Esophagus muscularis mucosa (tissue), 4 donors: Measurements from ENCODE around the gene WWOX. TPM values are rescaled to one million over a fixed set of nuclear protein-coding genes. Genes with fewer than 3 reads are reported as not detected.

Experiments
- DNase-seq: peaks from one replicate; pipeline ENCODE4 v3.0.0-alpha.2; 2017; ENCODE audit errors: extremely low spot score
- H3K27ac ChIP-seq, 4 donors: fragments of 200-600 bp; sonication (generic); replicated peaks in 1 of 4; 1 replicate in 3 of 4; 2 replicates in 1 of 4; pipeline ENCODE4 v1.5.1; 2016 to 2019; ENCODE audit warnings: mild to moderate bottlenecking in 1 of 4
- H3K27me3 ChIP-seq, 4 donors: fragments of 200-600 bp; sonication (generic); one replicate each; pipeline versions ENCODE4 v1.5.1 to v1.6.0; 2016 to 2019
- H3K36me3 ChIP-seq, 4 donors: fragments of 200-600 bp; sonication (generic); one replicate each; pipeline ENCODE4 v1.5.1; 2016 to 2019
- H3K4me1 ChIP-seq, 4 donors: fragments of 200-600 bp; sonication (generic); one replicate each; pipeline ENCODE4 v1.5.1; 2016 to 2019
- H3K4me3 ChIP-seq, 4 donors: fragments of 200-600 bp; sonication (generic); 1 replicate in 2 of 4; 2 replicates in 2 of 4; pipeline ENCODE4 v1.5.1; 2016 to 2019; ENCODE audit warnings: mild to moderate bottlenecking in 4 of 4, moderate library complexity in 1 of 4
- H3K9me3 ChIP-seq, 4 donors: fragments of 200-600 bp; sonication (generic); 1 replicate in 3 of 4; 2 replicates in 1 of 4; pipeline ENCODE4 v1.5.1; 2016 to 2019
- EP300 ChIP-seq: sonication (generic); formaldehyde crosslinking; IDR thresholded peaks from one replicate; pipeline ENCODE4 v1.6.1; 2017; ENCODE audit warnings: antibody characterized with exemption
- POLR2A ChIP-seq: fragments of 450-650 bp; IDR thresholded peaks from one replicate; pipeline ENCODE4 v1.6.1; 2017; ENCODE audit warnings: antibody characterized with exemption, moderate library complexity, mild to moderate bottlenecking, low read depth
- POLR2AphosphoS5 ChIP-seq, 2 donors: sonication (generic); formaldehyde crosslinking; IDR thresholded peaks; one replicate each; pipeline ENCODE4 v1.6.1; 2017; ENCODE audit warnings: antibody characterized with exemption in 2 of 2
- WGBS: methylation state at CpG from one replicate; pipeline ENCODE4 v1.1.5; 2018; 5-methylcytosine and 5-hydroxymethylcytosine counted together
- intact Hi-C: fragments of 100-400 bp; cut with DNase I; formaldehyde crosslinking; loops from one replicate; pipeline ENCODE4 v1.15.1; 2023
- total RNA-seq, 4 donors: library from RNA; depleted of rRNA; stranded (reverse); fragments of >200 nt; gene quantifications; one replicate each; pipeline versions ENCODE4 v1.1.0 to v1.2.1, GENCODE V29; 2016
- TF ChIP-seq, protein P1 (sequence below), 3 experiments: fragments of 200-600 bp in 2 of 3; fragments of 450-650 bp in 1 of 3; sonication (generic) in 2 of 3; IDR thresholded peaks; one replicate each; pipeline ENCODE4 v1.5.1; 2017 to 2019; ENCODE audit warnings: antibody characterized with exemption in 3 of 3, mild to moderate bottlenecking in 2 of 3, moderate library complexity in 1 of 3

Gene WWOX
- total RNA-seq, 4 donors from 2014 or later = 14.4 to 27.8 (median 15.4) TPM

- TF ChIP-seq, protein P1, sequence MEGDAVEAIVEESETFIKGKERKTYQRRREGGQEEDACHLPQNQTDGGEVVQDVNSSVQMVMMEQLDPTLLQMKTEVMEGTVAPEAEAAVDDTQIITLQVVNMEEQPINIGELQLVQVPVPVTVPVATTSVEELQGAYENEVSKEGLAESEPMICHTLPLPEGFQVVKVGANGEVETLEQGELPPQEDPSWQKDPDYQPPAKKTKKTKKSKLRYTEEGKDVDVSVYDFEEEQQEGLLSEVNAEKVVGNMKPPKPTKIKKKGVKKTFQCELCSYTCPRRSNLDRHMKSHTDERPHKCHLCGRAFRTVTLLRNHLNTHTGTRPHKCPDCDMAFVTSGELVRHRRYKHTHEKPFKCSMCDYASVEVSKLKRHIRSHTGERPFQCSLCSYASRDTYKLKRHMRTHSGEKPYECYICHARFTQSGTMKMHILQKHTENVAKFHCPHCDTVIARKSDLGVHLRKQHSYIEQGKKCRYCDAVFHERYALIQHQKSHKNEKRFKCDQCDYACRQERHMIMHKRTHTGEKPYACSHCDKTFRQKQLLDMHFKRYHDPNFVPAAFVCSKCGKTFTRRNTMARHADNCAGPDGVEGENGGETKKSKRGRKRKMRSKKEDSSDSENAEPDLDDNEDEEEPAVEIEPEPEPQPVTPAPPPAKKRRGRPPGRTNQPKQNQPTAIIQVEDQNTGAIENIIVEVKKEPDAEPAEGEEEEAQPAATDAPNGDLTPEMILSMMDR (IDR thresholded peaks at IDR 0.05) = no peak
- no peak for TF ChIP-seq EP300
- no peak for TF ChIP-seq POLR2AphosphoS5 (IDR thresholded peaks at IDR 0.05)
- no peak for TF ChIP-seq POLR2A
- WGBS = 86% methylated on average over 6 of the region's 6 CpGs
- Histone ChIP-seq H3K4me1 (no peaks in the 10 kb centered on the region), H3K9me3 (no peaks in the 10 kb centered on the region), H3K27ac (no peak overlapping the region), H3K27me3 (no peaks in the 10 kb centered on the region), H3K4me3 (no peak overlapping the region), H3K36me3 (peaks cover 0 to 6% (median 0%) of the 10 kb centered on the region in 4 donors)
- intact Hi-C loops = loop anchor here (10.0 kb wide), 1 partner anchor 306 kb away; no protein-coding TSS in a partner anchor
- DNase-seq = no peak
These were observed 331.7 kb downstream of the WWOX start for GRCh38 chr16:78431004-78431670.

DNA sequence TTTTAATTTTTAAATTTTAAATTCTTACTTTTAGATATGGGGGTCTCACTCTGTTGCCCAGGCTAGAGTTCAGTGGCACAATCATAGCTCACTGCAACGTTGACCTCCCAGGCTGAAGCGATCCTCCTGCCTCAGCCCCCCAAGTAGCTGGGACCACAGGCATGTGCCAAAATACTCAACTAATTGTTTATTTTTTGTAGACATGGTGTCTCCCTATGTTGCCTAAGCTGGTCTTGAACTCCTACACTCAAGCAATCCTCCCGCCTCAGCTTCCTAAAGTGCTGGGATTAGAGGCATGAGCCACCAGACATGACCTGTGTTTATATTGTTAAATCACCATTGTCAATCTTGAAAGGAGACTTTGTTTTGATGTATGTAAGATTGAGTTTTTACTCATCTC is 332.2 kb downstream of the WWOX start:
- no peaks in the 10 kb centered on the region for H3K9me3 ChIP-seq
- H3K4me3 ChIP-seq = no peak overlapping the region
- DNase-seq = no peak
- TF ChIP-seq EP300 (no peak), POLR2AphosphoS5 (IDR thresholded peaks at IDR 0.05) (no peak), POLR2A (no peak)
- TF ChIP-seq, protein P1 (IDR thresholded peaks at IDR 0.05) = no peak
- peaks cover 0 to 6% (median 0%) of the 10 kb centered on the region in 4 donors for H3K36me3 ChIP-seq
- intact Hi-C loops = loop anchor here (10.0 kb wide), 1 partner anchor 307 kb away; no protein-coding TSS in a partner anchor
- no peak overlapping the region for H3K27ac ChIP-seq
- H3K27me3 ChIP-seq = no peaks in the 10 kb centered on the region
- no peaks in the 10 kb centered on the region for H3K4me1 ChIP-seq
- WGBS = 98% methylated on average over 3 of the region's 3 CpGs

GRCh38 chr16:78432451-78432850 is 333.0 kb downstream of the WWOX start:
- TF ChIP-seq POLR2AphosphoS5 (IDR thresholded peaks at IDR 0.05) (no peak), POLR2A (no peak), EP300 (no peak)
- TF ChIP-seq, protein P1 (IDR thresholded peaks at IDR 0.05) = no peak
- Histone ChIP-seq H3K27ac (no peak overlapping the region), H3K9me3 (no peaks in the 10 kb centered on the region), H3K4me1 (no peaks in the 10 kb centered on the region), H3K27me3 (no peaks in the 10 kb centered on the region), H3K36me3 (peaks cover 0 to 6% (median 0%) of the 10 kb centered on the region in 4 donors), H3K4me3 (no peak overlapping the region)
- intact Hi-C loops = loop anchor here (10.0 kb wide), 1 partner anchor 308 kb away; no protein-coding TSS in a partner anchor
- WGBS = 95% methylated on average over 17 of the region's 17 CpGs
- peak; percentile 24 for DNase-seq

DNA sequence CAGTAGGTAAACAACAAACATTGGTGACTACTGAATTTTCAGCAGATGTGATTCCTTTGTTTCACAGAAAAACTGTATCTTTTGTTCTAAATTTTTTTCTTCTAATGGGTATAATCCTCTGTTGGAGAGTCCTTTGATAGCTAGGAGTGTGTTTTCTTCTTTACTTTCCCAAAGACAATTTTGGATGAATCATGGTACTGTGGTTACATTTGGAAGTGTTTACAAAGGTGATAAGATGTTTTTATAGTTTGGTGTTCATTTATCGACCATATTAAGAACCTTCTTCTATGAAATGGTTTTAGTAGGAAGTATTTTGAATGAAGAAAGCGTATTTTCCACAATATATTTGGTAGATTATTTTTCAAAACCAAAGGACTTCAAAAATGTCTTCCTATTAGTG is 333.7 kb downstream of the WWOX start:
- DNase-seq = no peak
- Histone ChIP-seq H3K27ac (no peak overlapping the region), H3K4me3 (no peak overlapping the region), H3K27me3 (no peaks in the 10 kb centered on the region), H3K36me3 (peaks cover 0 to 6% (median 0%) of the 10 kb centered on the region in 4 donors), H3K4me1 (no peaks in the 10 kb centered on the region), H3K9me3 (no peaks in the 10 kb centered on the region)
- 91% methylated on average over 2 of the region's 2 CpGs for WGBS
- TF ChIP-seq, protein P1 (IDR thresholded peaks at IDR 0.05) = no peak
- no peak for TF ChIP-seq EP300
- TF ChIP-seq POLR2A = no peak
- no peak for TF ChIP-seq POLR2AphosphoS5 (IDR thresholded peaks at IDR 0.05)
- intact Hi-C loops = loop anchor here (10.0 kb wide), 1 partner anchor 308 kb away; no protein-coding TSS in a partner anchor
